ENCODE measurements around the gene LILRA1. TPM values are rescaled to one million over a fixed set of nuclear protein-coding genes. Genes with fewer than 3 reads are reported as not detected.

The LILRA1 gene
- total RNA-seq = not detected in 2 replicates

GRCh38 chr19:54593445-54593844 is at the start of gene LILRA1:
LILRA1 (plus strand) TSS chr19:54593632; CDS start chr19:54594245, 613 bp downstream.

GRCh38 chr19:54573330-54573872 is 20.0 kb upstream of the LILRA1 start, which contains the start of gene LILRA2:
LILRA2 (plus strand) TSS chr19:54573790; CDS start chr19:54573879, 89 bp downstream.

GRCh38 chr19:54630262-54630661 is 36.8 kb downstream of the LILRA1 start, which contains the start of gene LILRB1:
LILRB1 (plus strand) TSS chr19:54630484; CDS start chr19:54631074, 590 bp downstream.

Other genes starting within 250 kb of the LILRA1 start
- not detected in 2 replicates for gene LAIR1, start 228.7 kb upstream of the LILRA1 start, total RNA-seq
- not detected in 2 replicates for gene TTYH1, start 178.2 kb upstream of the LILRA1 start, total RNA-seq
- gene LENG8, start 144.4 kb upstream of the LILRA1 start, total RNA-seq = 37.6 and 56.8 TPM in 2 replicates
- 1.8 and 8.7 TPM in 2 replicates for gene LENG9, start 129.9 kb upstream of the LILRA1 start, total RNA-seq
- gene CDC42EP5, start 120.3 kb upstream of the LILRA1 start, total RNA-seq = 2.4 and 11.5 TPM in 2 replicates
- not detected in 2 replicates for gene LAIR2, start 90.8 kb upstream of the LILRA1 start, total RNA-seq
- not detected in 2 replicates for gene LILRA2, start 19.8 kb upstream of the LILRA1 start, total RNA-seq
- gene LILRB1, start 36.9 kb downstream of the LILRA1 start, total RNA-seq = not detected in 2 replicates
- not detected in 2 replicates for gene LILRB4, start 69.4 kb downstream of the LILRA1 start, total RNA-seq
- not detected in 2 replicates for gene KIR3DL3, start 130.8 kb downstream of the LILRA1 start, total RNA-seq
- not detected in 2 replicates for gene KIR2DL3, start 144.9 kb downstream of the LILRA1 start, total RNA-seq
- not detected in 2 replicates for gene KIR2DL1, start 176.2 kb downstream of the LILRA1 start, total RNA-seq
- gene KIR2DL4, start 210.0 kb downstream of the LILRA1 start, total RNA-seq = not detected in 2 replicates
- not detected in 2 replicates for gene KIR3DL1, start 222.8 kb downstream of the LILRA1 start, total RNA-seq
- not detected in 2 replicates for gene KIR2DS4, start 239.0 kb downstream of the LILRA1 start, total RNA-seq

All from mesangial cell (primary cell).